22Rv1 (cell line): ENCODE results near the gene PRLH.

Source experiments
- CTCF ChIP-seq: fragments of 450-650 bp; IDR thresholded peaks from 2 replicates; pipeline ENCODE4 v1.5.1; 2017; ENCODE audit warnings: mild to moderate bottlenecking
- ZFX ChIP-seq: fragments of 450-650 bp; IDR thresholded peaks from 2 replicates; pipeline ENCODE4 v1.6.1; 2017; ENCODE audit warnings: antibody characterized with exemption, borderline replicate concordance

GRCh38 chr2:237571551-237571950 lies 5.2 kb downstream of the PRLH start:
- TF ChIP-seq CTCF (no peak), ZFX (no peak)
